ENCODE data around the gene ZFHX2. TPM values are rescaled to one million over a fixed set of nuclear protein-coding genes. Genes with fewer than 3 reads are reported as not detected.
A peak's percentile ranks its signal among the peaks of the same experiment; 100 is the strongest.

Gene ZFHX2
- total and polyA plus RNA-seq, 3 donors from 2014 or later, result 9.2 to 34.3 (median 21.2) TPM

DNA sequence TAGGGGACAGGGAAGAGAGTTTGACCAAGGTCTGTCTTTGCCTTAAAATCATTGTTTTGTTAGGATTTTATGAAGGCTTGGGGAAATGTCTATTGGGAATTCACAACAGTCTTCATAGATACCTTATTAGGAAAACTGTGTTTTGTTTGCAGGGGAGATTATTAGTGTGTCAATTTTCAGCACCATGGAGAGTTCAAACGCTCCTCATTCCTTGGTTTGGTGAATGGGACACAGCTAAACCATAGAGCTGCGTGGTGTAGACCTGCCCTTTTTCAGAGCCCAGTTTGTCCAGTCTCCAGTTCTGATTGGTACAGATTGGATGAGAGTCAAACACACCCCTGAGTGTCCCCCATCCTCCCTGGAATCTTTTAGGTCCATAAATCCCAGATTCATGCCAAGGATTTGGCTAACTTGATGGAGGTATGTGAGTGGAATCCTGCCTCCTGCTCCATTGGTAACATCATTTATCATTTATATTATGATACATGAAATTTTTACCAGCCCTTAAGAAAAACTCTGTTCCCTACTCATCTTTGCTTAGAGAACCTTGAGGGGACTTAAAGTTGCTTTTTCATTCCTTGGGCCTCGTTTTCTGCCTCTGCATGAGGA lies 70.1 kb downstream of the ZFHX2 start:
- 61 to 63% methylated on average over 3 of the region's 3 CpGs for WGBS, 2 donors
- no peaks in the 10 kb centered on the region for H3K4me1 ChIP-seq
- intact Hi-C loops (cut with DNase I; ENCODE audit: low total_unique reads), result loop anchor here (10.0 kb wide), 1 partner anchor 63 kb away; no protein-coding TSS in a partner anchor
- no peaks in the 10 kb centered on the region for H3K27me3 ChIP-seq
- no peaks in the 10 kb centered on the region for H3K9me3 ChIP-seq
- no peak for DNase-seq
- H3K27ac ChIP-seq, result no peak overlapping the region
- TF ChIP-seq CTCF (IDR thresholded peaks at IDR 0.05) (no peak), POLR2A (IDR thresholded peaks at IDR 0.05) (no peak)
- H3K4me3 ChIP-seq, result no peak overlapping the region
- H3K36me3 ChIP-seq (ENCODE audit: low read depth, missing control alignments), result no peaks in the 10 kb centered on the region

DNA sequence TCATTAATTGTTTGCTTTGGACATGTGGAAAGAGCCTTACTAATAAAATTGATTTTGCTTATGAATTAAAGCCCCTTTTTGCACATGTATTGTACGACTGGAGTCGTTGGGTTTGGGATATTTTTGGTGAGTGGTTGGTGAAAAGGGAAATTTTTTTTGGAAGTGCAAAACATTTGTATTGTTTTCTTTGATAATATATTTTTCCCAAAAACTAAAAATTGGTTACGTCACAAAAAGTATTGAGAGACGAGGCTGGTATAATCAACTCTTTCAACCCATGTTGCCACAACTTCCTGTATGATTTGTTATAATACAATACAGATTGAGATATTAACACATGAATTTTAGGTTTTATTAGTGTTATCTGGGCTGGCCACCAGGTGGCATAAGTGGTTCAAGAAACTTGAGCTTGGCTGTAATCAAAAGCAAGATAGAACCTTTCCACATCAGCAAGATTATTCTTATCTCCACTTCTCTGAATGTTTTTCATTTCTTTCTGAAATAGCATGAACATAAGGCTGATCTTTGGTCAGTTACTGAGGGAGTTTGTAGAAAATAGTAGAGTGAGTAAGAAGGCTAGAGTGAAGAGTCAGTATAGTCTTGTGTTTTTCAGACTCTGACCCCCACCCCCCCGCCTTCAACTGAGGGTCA lies 73.3 kb downstream of the ZFHX2 start:
- 31 to 37% methylated on average over 5 of the region's 5 CpGs for WGBS, 2 donors
- Histone ChIP-seq H3K4me3 (no peak overlapping the region), H3K36me3 (ENCODE audit: low read depth, missing control alignments) (no peaks in the 10 kb centered on the region), H3K27ac (no peak overlapping the region), H3K27me3 (no peaks in the 10 kb centered on the region), H3K9me3 (no peaks in the 10 kb centered on the region), H3K4me1 (no peaks in the 10 kb centered on the region)
- intact Hi-C loops (cut with DNase I; ENCODE audit: low total_unique reads), result loop anchor here (5.0 kb wide), 1 partner anchor 84 kb away; no protein-coding TSS in a partner anchor
- peak; percentile 68 for DNase-seq
- peak; percentile 73 to 83 (median 73) for TF ChIP-seq CTCF (IDR thresholded peaks at IDR 0.05)
- no peak for TF ChIP-seq POLR2A (IDR thresholded peaks at IDR 0.05)

- Histone ChIP-seq H3K4me1 (peaks cover 22% of the 10 kb centered on the region), H3K27ac (no peak overlapping the region), H3K36me3 (ENCODE audit: low read depth, missing control alignments) (no peaks in the 10 kb centered on the region), H3K9me3 (no peaks in the 10 kb centered on the region), H3K27me3 (no peaks in the 10 kb centered on the region), H3K4me3 (no peak overlapping the region)
- DNase-seq, result no peak
- TF ChIP-seq CTCF (IDR thresholded peaks at IDR 0.05) (no peak), POLR2A (IDR thresholded peaks at IDR 0.05) (no peak)
- intact Hi-C loops (cut with DNase I; ENCODE audit: low total_unique reads), result no loop called here
- 72 to 86% methylated on average over 1 of the region's 1 CpG for WGBS, 2 donors
Observed at GRCh38 chr14:23470947-23471346, 80.6 kb downstream of the ZFHX2 start.

Other genes starting within 250 kb of the ZFHX2 start
- 10 to 100 TPM; 30.4 to 43.5 TPM for gene PPP1R3E, start 248.9 kb downstream of the ZFHX2 start, total RNA-seq
- gene PPP1R3E, start 248.9 kb downstream of the ZFHX2 start, polyA plus RNA-seq (ENCODE audit: insufficient read depth, low read depth, low replicate concordance), result 39.2 TPM
- 10 to 100 TPM; 78.0 to 85.1 TPM for gene BCL2L2, start 244.9 kb downstream of the ZFHX2 start, total RNA-seq
- 46.8 TPM for gene BCL2L2, start 244.9 kb downstream of the ZFHX2 start, polyA plus RNA-seq (ENCODE audit: insufficient read depth, low read depth, low replicate concordance)
- gene PABPN1, start 230.3 kb downstream of the ZFHX2 start, total RNA-seq, result 100 to 1,000 TPM; 194 TPM
- 222 TPM for gene PABPN1, start 230.3 kb downstream of the ZFHX2 start, polyA plus RNA-seq (ENCODE audit: insufficient read depth, low read depth, low replicate concordance)
- 10 to 100 TPM; 56.6 to 93.8 TPM for gene SLC22A17, start 198.9 kb downstream of the ZFHX2 start, total RNA-seq
- gene SLC22A17, start 198.9 kb downstream of the ZFHX2 start, polyA plus RNA-seq (ENCODE audit: insufficient read depth, low read depth, low replicate concordance), result 37.3 TPM
- 10 to 100 TPM in 1 of 2 donors, 1 to 10 TPM in 1; 7.6 to 10.3 TPM for gene EFS, start 186.6 kb downstream of the ZFHX2 start, total RNA-seq
- 10.5 TPM for gene EFS, start 186.6 kb downstream of the ZFHX2 start, polyA plus RNA-seq (ENCODE audit: insufficient read depth, low read depth, low replicate concordance)
- under 1 TPM; 0.39 to 0.68 TPM for gene IL25, start 179.0 kb downstream of the ZFHX2 start, total RNA-seq
- 0.83 TPM for gene IL25, start 179.0 kb downstream of the ZFHX2 start, polyA plus RNA-seq (ENCODE audit: insufficient read depth, low read depth, low replicate concordance)
- under 1 TPM; 0.55 to 0.81 TPM for gene CMTM5, start 174.7 kb downstream of the ZFHX2 start, total RNA-seq
- 0.84 TPM for gene CMTM5, start 174.7 kb downstream of the ZFHX2 start, polyA plus RNA-seq (ENCODE audit: insufficient read depth, low read depth, low replicate concordance)
- gene MYH6, start 143.5 kb downstream of the ZFHX2 start, total RNA-seq, result under 1 TPM; 0.12 to 0.39 TPM
- 0.44 TPM for gene MYH6, start 143.5 kb downstream of the ZFHX2 start, polyA plus RNA-seq (ENCODE audit: insufficient read depth, low read depth, low replicate concordance)
- gene MYH7, start 116.1 kb downstream of the ZFHX2 start, total RNA-seq, result 1 to 10 TPM in 1 of 2 donors, under 1 TPM in 1; 0.87 to 1.3 TPM
- 51.3 TPM for gene MYH7, start 116.1 kb downstream of the ZFHX2 start, polyA plus RNA-seq (ENCODE audit: insufficient read depth, low read depth, low replicate concordance)
- 10 to 100 TPM; 47.5 to 48.7 TPM for gene NGDN, start 82.1 kb downstream of the ZFHX2 start, total RNA-seq
- 57.9 TPM for gene NGDN, start 82.1 kb downstream of the ZFHX2 start, polyA plus RNA-seq (ENCODE audit: insufficient read depth, low read depth, low replicate concordance)
- gene THTPA, start 4.5 kb upstream of the ZFHX2 start, total RNA-seq, result 10 to 100 TPM; 25.1 to 34.9 TPM
- gene THTPA, start 4.5 kb upstream of the ZFHX2 start, polyA plus RNA-seq (ENCODE audit: insufficient read depth, low read depth, low replicate concordance), result 60.3 TPM
- gene AP1G2, start 16.0 kb upstream of the ZFHX2 start, total RNA-seq, result 10 to 100 TPM; 76.9 to 83.4 TPM
- 33.6 TPM for gene AP1G2, start 16.0 kb upstream of the ZFHX2 start, polyA plus RNA-seq (ENCODE audit: insufficient read depth, low read depth, low replicate concordance)
- gene JPH4, start 27.0 kb upstream of the ZFHX2 start, total RNA-seq, result 1 to 10 TPM; 3.6 to 3.9 TPM
- 3.4 TPM for gene JPH4, start 27.0 kb upstream of the ZFHX2 start, polyA plus RNA-seq (ENCODE audit: insufficient read depth, low read depth, low replicate concordance)
- 1 to 10 TPM; 3.3 to 6.1 TPM for gene DHRS2, start 84.6 kb upstream of the ZFHX2 start, total RNA-seq
- 4.1 TPM for gene DHRS2, start 84.6 kb upstream of the ZFHX2 start, polyA plus RNA-seq (ENCODE audit: insufficient read depth, low read depth, low replicate concordance)

Data from testis (tissue), 3 donors.